Thyroid gland (tissue), 4 donors: ENCODE measurements around the gene ZNF408.

Source experiments
- CTCF ChIP-seq, 6 experiments: fragments of 200-600 bp in 3 of 6; fragments of 450-650 bp in 3 of 6; sonication (generic) in 3 of 6; IDR thresholded peaks; one replicate each; pipeline ENCODE4 v1.5.1; 2016 to 2019; ENCODE audit warnings: antibody characterized with exemption in 6 of 6, mild to moderate bottlenecking in 2 of 6, inconsistent platforms in 1 of 6, moderate library complexity in 1 of 6
- POLR2A ChIP-seq, 2 donors: fragments of 450-650 bp; IDR thresholded peaks; one replicate each; pipeline ENCODE4 v1.6.1; 2017; ENCODE audit warnings: antibody characterized with exemption in 2 of 2, mild to moderate bottlenecking in 2 of 2, moderate library complexity in 1 of 2

DNA sequence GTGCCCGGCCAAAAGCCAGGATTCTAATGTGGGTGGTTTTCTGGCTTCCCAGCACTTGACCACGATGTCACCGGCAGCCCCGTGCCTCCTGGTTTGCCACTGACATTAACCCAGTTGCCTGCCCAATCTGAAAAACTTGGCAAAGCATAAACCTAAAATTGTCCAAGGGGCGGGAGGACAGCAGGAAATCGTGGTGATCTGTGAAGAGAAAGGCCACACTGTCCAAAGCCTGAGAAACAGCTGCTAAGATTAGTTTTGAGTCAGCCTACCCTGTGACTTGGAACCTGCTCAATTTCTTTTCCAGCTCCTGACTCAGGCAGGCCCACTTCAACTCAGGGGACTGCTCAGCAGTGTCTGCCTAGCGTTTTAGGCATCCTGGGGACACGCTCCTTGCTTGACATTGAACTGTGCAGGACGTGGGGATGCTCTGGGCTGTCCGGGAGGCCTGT is 10.0 kb downstream of the ZNF408 start:
- TF ChIP-seq CTCF (IDR thresholded peaks at IDR 0.05) (no peak), POLR2A (IDR thresholded peaks at IDR 0.05) (no peak)
